Muscle of leg (tissue), 11 donors: ENCODE results near the gene YES1. TPM values are rescaled to one million over a fixed set of nuclear protein-coding genes. Genes with fewer than 3 reads are reported as not detected.
"Not testable (repeated sequence)": the region's sequence is repeated elsewhere in the genome, so short reads cannot be mapped to it uniquely, and the experiment has no call there.

Experiments used
- DNase-seq: peaks from one replicate; pipeline ENCODE4 v3.0.0; 2013
- H3K27ac ChIP-seq: one replicate; pipeline ENCODE4 v1.5.1; 2013; ENCODE audit warnings: mild to moderate bottlenecking, low read length, control low read depth
- H3K27me3 ChIP-seq: one replicate; pipeline ENCODE4 v1.6.1; 2013; ENCODE audit warnings: low read length; ENCODE audit not compliant: control insufficient read depth, insufficient read depth
- H3K36me3 ChIP-seq: one replicate; pipeline ENCODE4 v1.6.1; 2013; ENCODE audit warnings: low read length; ENCODE audit not compliant: control insufficient read depth, insufficient read depth
- H3K4me1 ChIP-seq: one replicate; pipeline ENCODE4 v1.6.1; 2013; ENCODE audit warnings: low read length; ENCODE audit not compliant: control insufficient read depth, insufficient read depth
- H3K4me3 ChIP-seq: one replicate; pipeline ENCODE4 v1.5.1; 2013; ENCODE audit warnings: low read length, control low read depth
- H3K9me3 ChIP-seq: replicated peaks from 2 replicates; pipeline ENCODE4 v1.6.1; 2013; ENCODE audit warnings: low read depth, low read length; ENCODE audit not compliant: control insufficient read depth
- WGBS: methylation state at CpG from one replicate; pipeline ENCODE4 v1.1.5; 2013; ENCODE audit warnings: missing lambda C conversion rate; ENCODE audit not compliant: insufficient coverage; 5-methylcytosine and 5-hydroxymethylcytosine counted together
- polyA plus RNA-seq, 8 donors: library from polyadenylated mRNA; unstranded; fragments of 120-200 nt; gene quantifications; one replicate each; pipeline versions ENCODE4 v1.2.1 to v1.2.3, GENCODE V29; 2013; ENCODE audit warnings: inconsistent platforms in 1 of 8, low replicate concordance in 1 of 8; ENCODE audit not compliant: insufficient read length in 8 of 8, insufficient read depth in 1 of 8
- total RNA-seq: library from RNA; stranded (reverse); fragments of 120-200 nt; gene quantifications from one replicate; pipeline ENCODE4 v1.2.4, GENCODE V29; 2013

The YES1 gene
- total and polyA plus RNA-seq, 9 donors: 36.1 to 70.0 (median 56.6) TPM

DNA sequence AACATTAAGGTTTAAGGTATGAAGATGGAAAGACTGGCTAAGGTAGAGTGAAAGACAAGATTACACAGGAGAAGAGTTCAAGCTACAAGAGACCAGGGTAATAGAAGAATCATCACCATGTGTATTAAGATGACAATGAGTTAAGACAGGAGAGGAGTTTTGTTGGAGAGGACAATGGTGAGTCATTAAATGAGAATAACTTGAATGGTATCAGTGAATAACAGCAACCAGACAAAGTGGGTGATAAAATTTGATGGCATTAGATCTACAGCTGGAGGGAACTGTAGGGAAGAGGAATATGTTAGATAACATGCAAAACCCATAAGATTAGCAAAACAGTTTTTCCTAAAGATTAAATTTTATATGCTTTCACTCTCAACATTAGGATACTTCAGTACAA lies 80.9 kb downstream of the YES1 start:
- no peak for DNase-seq
- Histone ChIP-seq H3K36me3 (peaks cover 29% of the 10 kb centered on the region), H3K27me3 (no peaks in the 10 kb centered on the region), H3K4me1 (no peaks in the 10 kb centered on the region), H3K4me3 (no peak overlapping the region), H3K9me3 (no peaks in the 10 kb centered on the region), H3K27ac (no peak overlapping the region)

GRCh38 chr18:730692-731091 lies 81.3 kb downstream of the YES1 start:
- Histone ChIP-seq H3K27ac (no peak overlapping the region), H3K4me3 (no peak overlapping the region), H3K27me3 (no peaks in the 10 kb centered on the region), H3K36me3 (peaks cover 24% of the 10 kb centered on the region), H3K4me1 (no peaks in the 10 kb centered on the region), H3K9me3 (no peaks in the 10 kb centered on the region)
- no peak for DNase-seq

DNA sequence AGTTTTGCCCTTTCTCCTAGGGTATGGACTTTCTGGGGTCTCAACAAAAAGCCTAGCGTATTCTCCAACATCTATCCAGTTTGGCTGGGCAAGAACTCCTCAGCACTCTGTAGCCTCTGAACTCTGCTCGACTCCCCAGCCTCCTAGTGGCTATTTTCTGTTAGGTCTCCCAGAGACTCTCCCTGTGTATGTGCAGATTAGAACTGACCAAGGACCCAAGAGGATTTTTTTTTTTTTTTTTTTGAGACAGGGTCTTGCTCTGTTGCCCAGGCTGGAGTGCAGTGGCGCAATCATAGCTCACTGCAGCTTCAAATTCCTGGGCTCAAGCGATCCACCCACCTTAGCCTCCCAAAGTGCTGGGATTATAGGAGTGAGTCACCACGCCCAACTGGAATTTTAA lies 81.9 kb downstream of the YES1 start:
- DNase-seq, H3K27me3 ChIP-seq, H3K27ac ChIP-seq, H3K4me3 ChIP-seq, H3K4me1 ChIP-seq, H3K9me3 ChIP-seq: not testable (repeated sequence)
- WGBS: 93% methylated on average over 3 of the region's 5 CpGs
- H3K36me3 ChIP-seq: peaks cover 20% of the 10 kb centered on the region

DNA sequence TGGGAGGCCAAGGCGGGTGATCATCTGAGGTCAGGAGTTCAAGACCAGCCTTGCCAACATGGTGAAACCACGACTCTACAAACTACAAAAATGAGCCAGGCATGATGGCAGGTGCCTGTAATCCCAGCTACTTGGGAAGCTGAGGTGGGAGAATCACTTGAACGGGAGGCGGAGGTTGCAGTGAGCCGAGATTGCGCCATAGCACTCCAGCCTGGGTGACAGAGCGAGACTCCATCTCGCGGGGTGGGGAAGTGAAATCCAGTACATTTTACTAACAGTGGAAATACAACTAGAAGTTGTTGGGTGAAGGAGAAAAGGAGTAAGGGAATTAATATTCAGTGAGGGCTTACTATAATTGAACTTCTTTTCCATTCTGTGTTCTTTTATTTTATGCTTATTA lies 86.4 kb downstream of the YES1 start:
- no peak overlapping the region for H3K4me3 ChIP-seq
- H3K27me3 ChIP-seq: no peaks in the 10 kb centered on the region
- H3K27ac ChIP-seq: no peak overlapping the region
- no peaks in the 10 kb centered on the region for H3K4me1 ChIP-seq
- DNase-seq: no peak
- H3K36me3 ChIP-seq: peaks cover 3% of the 10 kb centered on the region
- 88% methylated on average over 7 of the region's 9 CpGs for WGBS
- no peaks in the 10 kb centered on the region for H3K9me3 ChIP-seq

GRCh38 chr18:723541-724080 lies 88.4 kb downstream of the YES1 start:
- no peak overlapping the region for H3K4me3 ChIP-seq
- H3K4me1 ChIP-seq: no peaks in the 10 kb centered on the region
- no peaks in the 10 kb centered on the region for H3K9me3 ChIP-seq
- no peak for DNase-seq
- peaks cover 2% of the 10 kb centered on the region for H3K36me3 ChIP-seq
- no CpG with 5 or more reads among the region's 1 CpG for WGBS
- no peak overlapping the region for H3K27ac ChIP-seq
- H3K27me3 ChIP-seq: no peaks in the 10 kb centered on the region

- no peak overlapping the region for H3K4me3 ChIP-seq
- H3K27ac ChIP-seq: no peak overlapping the region
- H3K9me3 ChIP-seq: peaks cover 5% of the 10 kb centered on the region
- no peaks in the 10 kb centered on the region for H3K27me3 ChIP-seq
- DNase-seq: no peak
- peaks cover 2% of the 10 kb centered on the region for H3K36me3 ChIP-seq
- no peaks in the 10 kb centered on the region for H3K4me1 ChIP-seq
- WGBS: 100% methylated on average over 1 of the region's 4 CpGs
These were observed 95.0 kb downstream of the YES1 start for GRCh38 chr18:717003-717402.

- Histone ChIP-seq H3K9me3 (peaks cover 5% of the 10 kb centered on the region), H3K4me1 (peaks cover 5% of the 10 kb centered on the region), H3K4me3 (no peak overlapping the region), H3K36me3 (peaks cover 2% of the 10 kb centered on the region), H3K27ac (no peak overlapping the region), H3K27me3 (no peaks in the 10 kb centered on the region)
- DNase-seq: no peak
- no CpG with 5 or more reads among the region's 1 CpG for WGBS
These were observed 96.4 kb downstream of the YES1 start for GRCh38 chr18:715626-716025.

GRCh38 chr18:713135-713490 lies 98.9 kb downstream of the YES1 start:
- no peaks in the 10 kb centered on the region for H3K27me3 ChIP-seq
- H3K27ac ChIP-seq: peak overlapping the region; percentile 20
- WGBS: 86% methylated on average over 23 of the region's 23 CpGs
- peak overlapping the region; percentile 82 for H3K4me3 ChIP-seq
- no peak for DNase-seq
- H3K4me1 ChIP-seq: peaks cover 5% of the 10 kb centered on the region
- H3K9me3 ChIP-seq: peaks cover 5% of the 10 kb centered on the region
- H3K36me3 ChIP-seq: no peaks in the 10 kb centered on the region

- peak; percentile 84 for DNase-seq
- Histone ChIP-seq H3K36me3 (no peaks in the 10 kb centered on the region), H3K9me3 (peaks cover 5% of the 10 kb centered on the region), H3K27ac (peak within 1 kb of the TSS; percentile 76), H3K4me1 (peaks cover 5% of the 10 kb centered on the region), H3K27me3 (no peaks in the 10 kb centered on the region), H3K4me3 (peak within 1 kb of the TSS; percentile 82)
- WGBS: 3% methylated on average over 82 of the region's 91 CpGs
These were observed 99.5 kb downstream of the YES1 start, which contains the start of gene ENOSF1 for GRCh38 chr18:712401-713134. Gene ENOSF1 (minus strand): TSS chr18:712630. CDS start chr18:712587, 43 bp downstream.

GRCh38 chr18:711657-712400 lies 100.2 kb downstream of the YES1 start:
- WGBS: under 1% methylated on average over 25 of the region's 42 CpGs
- Histone ChIP-seq H3K4me3 (peak overlapping the region; percentile 82), H3K27ac (peak overlapping the region; percentile 76)

More at GRCh38 chr18:711657-712400, 100.2 kb downstream of the YES1 start:
- DNase-seq: peak; percentile 88
- Histone ChIP-seq H3K4me1 (peaks cover 5% of the 10 kb centered on the region), H3K9me3 (peaks cover 5% of the 10 kb centered on the region), H3K36me3 (no peaks in the 10 kb centered on the region), H3K27me3 (no peaks in the 10 kb centered on the region)
